ENCODE results near the gene ROS1.

Gene ROS1

DNA sequence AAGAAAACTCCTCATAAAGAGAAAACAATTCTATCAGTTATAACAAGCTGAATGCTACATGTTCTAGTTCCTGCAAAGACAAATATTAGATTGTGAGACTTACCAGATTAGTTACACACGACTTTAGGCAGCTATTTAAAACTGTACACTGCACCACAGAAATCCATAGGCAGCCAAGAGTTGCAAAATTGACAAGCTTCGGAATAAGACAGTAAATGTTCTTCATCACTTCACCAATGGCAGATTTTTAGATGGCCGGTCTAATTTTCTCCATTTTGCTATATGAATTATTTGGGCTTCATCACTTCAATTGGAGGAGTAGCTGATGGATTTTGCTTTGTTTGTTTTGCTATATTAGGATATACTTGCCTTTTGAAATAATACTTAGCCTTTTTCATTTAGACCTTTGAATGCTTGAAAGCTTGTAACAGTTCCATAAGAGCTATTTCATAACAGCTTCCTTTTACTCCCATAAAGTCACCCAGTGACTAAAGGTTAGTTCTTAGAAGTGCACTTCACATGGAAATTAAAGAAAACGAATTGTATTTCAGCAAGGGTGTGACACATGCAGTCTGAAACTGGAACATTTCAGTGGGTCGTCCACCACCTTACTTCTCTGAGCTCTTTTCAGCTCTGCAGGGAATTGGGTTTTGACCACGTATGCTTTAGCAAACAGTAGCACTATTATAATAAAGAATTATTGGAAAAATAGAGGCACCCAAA, at the start of gene ROS1:
TSS of gene ROS1 (minus strand) at position 512 of the 723 bp plus-strand sequence. CDS start at position 226, 286 bp downstream.
- no peak within 1 kb of the TSS for H2AFZ ChIP-seq (ENCODE audit: low read length)
- H3K27ac ChIP-seq (ENCODE audit: low read depth, low read length, poor library complexity, severe bottlenecking): no peak within 1 kb of the TSS
- H3K9me3 ChIP-seq (ENCODE audit: low read length): no peaks in the 10 kb centered on the region
- TF ChIP-seq, protein P1, sequence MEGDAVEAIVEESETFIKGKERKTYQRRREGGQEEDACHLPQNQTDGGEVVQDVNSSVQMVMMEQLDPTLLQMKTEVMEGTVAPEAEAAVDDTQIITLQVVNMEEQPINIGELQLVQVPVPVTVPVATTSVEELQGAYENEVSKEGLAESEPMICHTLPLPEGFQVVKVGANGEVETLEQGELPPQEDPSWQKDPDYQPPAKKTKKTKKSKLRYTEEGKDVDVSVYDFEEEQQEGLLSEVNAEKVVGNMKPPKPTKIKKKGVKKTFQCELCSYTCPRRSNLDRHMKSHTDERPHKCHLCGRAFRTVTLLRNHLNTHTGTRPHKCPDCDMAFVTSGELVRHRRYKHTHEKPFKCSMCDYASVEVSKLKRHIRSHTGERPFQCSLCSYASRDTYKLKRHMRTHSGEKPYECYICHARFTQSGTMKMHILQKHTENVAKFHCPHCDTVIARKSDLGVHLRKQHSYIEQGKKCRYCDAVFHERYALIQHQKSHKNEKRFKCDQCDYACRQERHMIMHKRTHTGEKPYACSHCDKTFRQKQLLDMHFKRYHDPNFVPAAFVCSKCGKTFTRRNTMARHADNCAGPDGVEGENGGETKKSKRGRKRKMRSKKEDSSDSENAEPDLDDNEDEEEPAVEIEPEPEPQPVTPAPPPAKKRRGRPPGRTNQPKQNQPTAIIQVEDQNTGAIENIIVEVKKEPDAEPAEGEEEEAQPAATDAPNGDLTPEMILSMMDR (IDR thresholded peaks at IDR 0.05; ENCODE audit: low read length): no peak
- TF ChIP-seq EZH2 (IDR thresholded peaks at IDR 0.05; ENCODE audit: borderline replicate concordance, low read length): no peak
- H3K4me1 ChIP-seq (ENCODE audit: insufficient read depth, low read length, severe bottlenecking): no peaks in the 10 kb centered on the region
- no peaks in the 10 kb centered on the region for H3K79me2 ChIP-seq (ENCODE audit: insufficient read depth, low read length)
- H4K20me1 ChIP-seq (ENCODE audit: insufficient read depth, low read length): no peaks in the 10 kb centered on the region
- no peaks in the 10 kb centered on the region for H3K27me3 ChIP-seq (ENCODE audit: insufficient read depth, low read length)
- H3K4me3 ChIP-seq (ENCODE audit: low read depth, low read length, poor library complexity, severe bottlenecking): no peak within 1 kb of the TSS
- H3K36me3 ChIP-seq (ENCODE audit: insufficient read depth, low read length): no peaks in the 10 kb centered on the region
- H3K4me2 ChIP-seq (ENCODE audit: low read length): no peak within 1 kb of the TSS
- H3F3A ChIP-seq (ENCODE audit: insufficient read depth, low read length): no peaks in the 10 kb centered on the region
- H3K9me2 ChIP-seq (ENCODE audit: low read depth, low read length): no peaks in the 10 kb centered on the region
- H3K9ac ChIP-seq (ENCODE audit: low read length): no peak within 1 kb of the TSS

DNA sequence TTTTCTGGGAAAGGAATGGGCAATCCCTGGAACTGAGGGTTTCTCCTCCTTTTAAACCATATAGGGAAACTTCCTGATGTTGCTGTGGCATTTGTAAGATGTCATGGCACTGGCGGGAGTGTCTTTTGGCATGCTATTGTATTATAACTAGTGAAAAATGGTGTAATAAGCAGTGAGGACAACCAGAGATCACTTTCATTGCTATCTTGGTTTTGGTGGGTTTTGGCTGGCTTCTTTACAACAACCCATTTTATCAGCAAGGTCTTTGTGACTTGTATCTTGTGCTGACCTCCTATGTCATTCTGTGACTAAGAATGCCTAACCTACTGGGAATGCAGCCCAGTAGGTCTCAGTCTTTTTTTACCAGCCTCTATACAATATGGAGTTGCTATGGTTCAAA, 47.7 kb upstream of the ROS1 start:
- Histone ChIP-seq H3K27me3 (ENCODE audit: insufficient read depth, low read length) (no peaks in the 10 kb centered on the region; the same call in 1 of the 2 replicates), H3K4me2 (ENCODE audit: low read length) (no peak overlapping the region)

DNA sequence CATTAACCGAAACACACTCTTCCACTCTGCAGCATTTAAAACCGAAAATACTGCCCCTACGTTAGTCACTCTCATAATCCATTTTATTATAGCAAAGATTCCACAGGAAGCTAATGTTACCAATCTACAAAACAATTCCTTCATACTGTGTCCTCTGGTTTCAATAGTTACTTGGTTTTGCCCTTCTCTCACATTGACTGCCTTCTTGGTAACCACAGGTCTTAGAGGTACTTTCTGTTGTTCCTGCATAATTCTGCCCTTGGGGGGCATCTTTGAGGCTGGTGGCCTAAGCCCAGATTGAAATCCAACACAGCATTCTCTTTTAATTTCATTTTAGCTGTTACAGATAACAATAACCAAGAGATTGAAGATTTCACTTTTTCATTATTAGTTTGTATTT, 46.9 kb upstream of the ROS1 start:
- no peak for TF ChIP-seq EZH2 (IDR thresholded peaks at IDR 0.05; ENCODE audit: borderline replicate concordance, low read length)
- TF ChIP-seq, protein P1 (IDR thresholded peaks at IDR 0.05; ENCODE audit: low read length): no peak
- Histone ChIP-seq H3K79me2 (ENCODE audit: insufficient read depth, low read length) (no peaks in the 10 kb centered on the region), H3K4me3 (ENCODE audit: low read depth, low read length, poor library complexity, severe bottlenecking) (no peak overlapping the region), H3F3A (ENCODE audit: insufficient read depth, low read length) (no peaks in the 10 kb centered on the region), H3K4me2 (ENCODE audit: low read length) (no peak overlapping the region), H3K27ac (ENCODE audit: low read depth, low read length, poor library complexity, severe bottlenecking) (no peak overlapping the region), H3K27me3 (ENCODE audit: insufficient read depth, low read length) (no peaks in the 10 kb centered on the region; the same call in 1 of the 2 replicates), H3K9me3 (ENCODE audit: low read length) (no peaks in the 10 kb centered on the region), H3K4me1 (ENCODE audit: insufficient read depth, low read length, severe bottlenecking) (no peaks in the 10 kb centered on the region), H3K9me2 (ENCODE audit: low read depth, low read length) (no peaks in the 10 kb centered on the region), H2AFZ (ENCODE audit: low read length) (no peak overlapping the region), H3K9ac (ENCODE audit: low read length) (no peak overlapping the region), H3K36me3 (ENCODE audit: insufficient read depth, low read length) (no peaks in the 10 kb centered on the region), H4K20me1 (ENCODE audit: insufficient read depth, low read length) (no peaks in the 10 kb centered on the region)

More for the DNA sequence above, 47.7 kb upstream of the ROS1 start:
- Histone ChIP-seq H3K4me3 (ENCODE audit: low read depth, low read length, poor library complexity, severe bottlenecking) (no peak overlapping the region), H2AFZ (ENCODE audit: low read length) (no peak overlapping the region), H3K36me3 (ENCODE audit: insufficient read depth, low read length) (no peaks in the 10 kb centered on the region), H3K4me1 (ENCODE audit: insufficient read depth, low read length, severe bottlenecking) (no peaks in the 10 kb centered on the region), H3K27ac (ENCODE audit: low read depth, low read length, poor library complexity, severe bottlenecking) (no peak overlapping the region), H3K79me2 (ENCODE audit: insufficient read depth, low read length) (no peaks in the 10 kb centered on the region), H4K20me1 (ENCODE audit: insufficient read depth, low read length) (no peaks in the 10 kb centered on the region), H3F3A (ENCODE audit: insufficient read depth, low read length) (no peaks in the 10 kb centered on the region), H3K9me2 (ENCODE audit: low read depth, low read length) (no peaks in the 10 kb centered on the region), H3K9ac (ENCODE audit: low read length) (no peak overlapping the region), H3K9me3 (ENCODE audit: low read length) (no peaks in the 10 kb centered on the region)
- TF ChIP-seq, protein P1 (IDR thresholded peaks at IDR 0.05; ENCODE audit: low read length): no peak
- no peak for TF ChIP-seq EZH2 (IDR thresholded peaks at IDR 0.05; ENCODE audit: borderline replicate concordance, low read length)

Measured in OCI-LY1 (cell line).